Limb (tissue), 2 donors: ENCODE measurements around the gene ALDH3B2.
A peak's percentile ranks its signal among the peaks of the same experiment; 100 is the strongest.
"Not testable (repeated sequence)": the region's sequence is repeated elsewhere in the genome, so short reads cannot be mapped to it uniquely, and the experiment has no call there.

Source experiments
- DNase-seq, 2 donors: peaks; one replicate each; pipeline ENCODE4 v3.0.0-alpha.2; 2016; ENCODE audit errors: extremely low spot score in 2 of 2

ALDH3B2 gene

DNA sequence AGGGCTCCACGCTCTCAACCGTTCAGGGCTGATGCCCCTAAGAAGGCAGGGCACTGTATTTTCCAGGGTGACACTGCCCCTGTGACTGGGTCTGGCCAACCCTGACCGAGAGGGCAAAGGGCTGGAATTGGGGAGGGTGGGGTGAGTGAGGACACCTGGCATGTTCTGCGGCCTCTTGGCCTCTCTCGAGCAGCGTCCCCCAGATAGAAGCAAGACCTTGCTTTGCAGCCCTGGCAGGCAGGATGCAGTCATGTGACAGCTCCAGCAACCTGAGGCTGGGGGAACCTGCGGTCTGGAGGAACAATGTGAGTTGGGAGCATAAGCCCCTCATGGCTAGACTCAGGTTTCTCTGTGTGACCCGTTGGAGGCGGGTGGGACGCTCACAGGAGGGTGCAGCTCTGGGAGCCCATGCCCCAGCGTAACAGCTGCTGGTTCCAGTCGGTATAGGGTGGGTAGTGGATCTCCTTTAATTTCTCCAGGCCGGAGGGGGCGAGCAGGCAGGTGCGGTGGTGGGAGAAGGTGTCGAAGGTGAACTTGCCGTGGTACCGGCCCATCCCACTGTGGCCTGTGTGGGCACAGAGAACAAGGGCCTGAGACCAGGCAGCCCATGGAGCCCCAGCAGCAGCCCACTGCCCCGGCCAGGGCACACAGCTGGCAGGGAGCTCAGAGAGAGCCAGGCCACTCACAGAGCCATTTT lies 11.4 kb downstream of the ALDH3B2 start:
- DNase-seq: no peak

DNA sequence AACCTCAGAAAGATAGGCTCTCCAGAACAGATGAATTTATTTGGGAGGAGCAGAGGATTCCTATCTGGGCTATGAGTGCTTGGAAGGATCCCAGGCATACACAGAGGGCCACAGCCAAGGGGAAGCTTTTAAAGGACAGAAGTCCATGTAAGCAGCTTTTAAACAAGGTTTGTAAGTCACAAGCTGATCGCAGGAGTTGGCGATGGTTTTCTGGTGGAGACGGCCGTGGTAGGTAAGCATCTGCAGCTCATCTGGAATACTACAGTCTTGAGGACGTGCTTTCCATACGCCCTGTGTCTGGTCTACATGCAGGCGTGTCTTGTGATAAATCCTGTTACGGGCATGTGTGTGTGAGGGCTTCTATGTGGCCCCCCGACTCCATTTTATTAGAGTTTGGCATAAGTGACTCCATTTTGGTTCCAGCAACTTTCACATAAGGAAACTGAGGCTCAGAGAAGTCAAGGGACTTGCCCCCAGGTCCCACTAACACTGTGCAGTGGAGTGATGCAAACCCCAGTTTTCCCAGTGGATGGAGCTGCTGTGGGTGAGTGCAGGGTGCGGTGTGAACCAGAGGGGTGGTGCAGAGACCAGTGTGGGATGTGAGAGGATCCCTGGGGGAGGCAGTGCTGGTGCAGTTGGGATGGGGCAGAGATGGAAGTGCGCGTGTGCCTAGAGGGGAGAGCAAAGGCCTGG lies 12.1 kb downstream of the ALDH3B2 start:
- no peak for DNase-seq

DNA sequence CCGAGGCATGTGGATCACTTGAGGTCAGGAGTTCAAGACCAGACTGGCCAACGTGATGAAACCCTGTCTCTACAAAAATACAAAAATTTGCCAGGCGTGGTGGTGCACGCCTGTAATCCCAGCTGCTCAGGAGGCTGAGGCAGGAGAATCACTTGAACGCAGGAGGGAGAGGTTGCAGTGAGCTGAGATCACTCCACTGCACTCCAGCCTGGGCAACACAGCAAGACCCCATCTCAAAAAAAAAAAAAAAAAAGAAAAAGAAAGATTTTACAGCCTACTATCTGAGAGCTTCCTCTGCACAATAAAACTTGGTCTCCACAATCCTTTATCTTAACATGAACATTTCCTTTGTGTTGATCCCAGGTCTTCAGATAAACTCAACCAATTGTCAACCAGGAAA lies 13.7 kb downstream of the ALDH3B2 start:
- not testable (repeated sequence) for DNase-seq

DNA sequence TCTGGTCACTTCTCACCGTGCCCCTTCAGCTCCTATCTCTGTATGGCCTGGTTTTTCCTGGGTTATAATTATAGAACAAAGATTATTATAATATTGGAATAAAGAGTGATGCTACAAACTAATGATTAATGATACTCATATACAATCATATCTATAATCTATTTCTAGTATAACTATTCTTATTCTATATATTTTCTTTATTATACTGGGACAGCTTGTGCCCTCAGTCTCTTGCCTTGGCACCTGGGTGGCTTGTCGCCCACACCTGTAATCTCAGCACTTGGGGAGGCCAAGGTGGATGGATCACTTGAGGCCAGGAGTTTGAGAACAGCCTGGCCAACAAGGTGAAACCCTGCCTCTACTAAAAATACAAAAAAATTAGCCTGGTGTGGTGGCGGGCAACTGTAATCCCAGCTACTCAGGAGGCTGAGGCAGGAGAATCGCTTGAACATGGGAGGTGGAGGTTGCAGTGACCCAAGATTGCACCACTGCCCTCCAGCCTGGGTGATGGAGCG lies 14.7 kb downstream of the ALDH3B2 start:
- not testable (repeated sequence) for DNase-seq

DNA sequence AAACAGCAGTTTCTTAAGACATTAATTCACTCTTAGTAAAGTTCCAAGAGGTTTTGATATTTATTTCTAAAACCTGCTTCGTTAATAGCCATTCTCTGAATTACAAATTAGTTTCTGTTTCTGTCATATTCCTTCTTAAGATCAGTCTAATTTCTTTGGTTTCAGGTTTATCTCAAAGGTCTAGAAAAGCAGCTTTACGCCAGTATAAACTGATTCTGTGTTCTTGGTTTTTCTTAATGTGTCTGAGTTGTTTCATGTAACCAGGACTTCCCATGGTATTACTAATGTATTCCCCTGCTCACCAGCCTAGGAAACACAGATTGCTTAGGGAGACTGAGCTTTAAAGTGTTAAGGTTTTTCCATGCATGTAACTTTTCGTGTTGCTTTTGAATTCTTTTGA lies 17.1 kb downstream of the ALDH3B2 start:
- no peak for DNase-seq

DNA sequence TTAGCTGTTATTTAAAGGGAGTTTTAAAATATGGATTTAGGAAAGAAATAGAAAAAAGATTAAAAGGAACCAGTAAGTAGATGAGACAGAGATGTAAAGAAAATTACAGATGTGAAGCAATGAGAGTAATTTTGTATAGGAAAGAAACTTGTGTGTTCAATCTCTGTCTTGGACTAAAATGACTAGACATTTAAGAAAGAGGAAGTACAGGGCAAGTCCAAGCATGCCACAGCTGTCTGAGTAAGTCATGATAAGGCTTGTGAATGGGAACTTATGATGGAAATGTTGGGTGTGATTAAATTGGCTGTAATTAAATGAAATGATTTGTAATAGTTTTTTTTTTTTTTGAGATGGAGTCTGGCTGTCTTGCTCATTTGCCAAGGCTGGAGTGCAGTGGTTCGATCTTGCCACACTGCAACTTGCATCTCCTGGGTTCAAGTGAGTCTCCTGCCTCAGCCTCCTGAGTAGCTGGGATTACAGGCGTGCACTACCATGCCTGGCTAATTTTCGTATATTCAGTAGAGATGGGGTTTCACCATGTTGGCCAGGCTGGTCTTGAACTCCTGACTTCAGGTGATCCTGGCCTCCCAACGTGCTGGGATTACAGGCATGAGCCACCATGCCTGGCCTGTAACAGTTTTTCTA lies 18.0 kb downstream of the ALDH3B2 start:
- DNase-seq: no peak

DNA sequence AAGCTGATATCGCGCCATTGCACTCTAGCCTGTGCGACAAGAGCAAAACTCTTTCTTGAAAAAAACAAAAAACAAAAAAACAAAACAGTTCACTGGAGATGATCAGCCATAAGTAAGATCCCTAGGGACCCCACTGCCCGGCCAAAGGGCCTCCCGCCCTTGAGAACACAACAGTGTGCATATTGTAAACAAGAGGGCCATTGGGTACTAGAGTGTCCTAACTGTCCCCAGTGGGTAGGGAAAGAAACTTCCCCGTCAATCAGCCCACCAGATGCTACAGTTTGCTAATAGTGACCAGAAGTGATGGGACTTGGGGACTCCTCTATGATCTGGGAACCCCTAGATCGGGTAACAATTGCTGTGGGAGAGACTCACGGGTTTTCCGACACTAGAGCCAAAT lies 20.2 kb downstream of the ALDH3B2 start:
- no peak for DNase-seq

DNA sequence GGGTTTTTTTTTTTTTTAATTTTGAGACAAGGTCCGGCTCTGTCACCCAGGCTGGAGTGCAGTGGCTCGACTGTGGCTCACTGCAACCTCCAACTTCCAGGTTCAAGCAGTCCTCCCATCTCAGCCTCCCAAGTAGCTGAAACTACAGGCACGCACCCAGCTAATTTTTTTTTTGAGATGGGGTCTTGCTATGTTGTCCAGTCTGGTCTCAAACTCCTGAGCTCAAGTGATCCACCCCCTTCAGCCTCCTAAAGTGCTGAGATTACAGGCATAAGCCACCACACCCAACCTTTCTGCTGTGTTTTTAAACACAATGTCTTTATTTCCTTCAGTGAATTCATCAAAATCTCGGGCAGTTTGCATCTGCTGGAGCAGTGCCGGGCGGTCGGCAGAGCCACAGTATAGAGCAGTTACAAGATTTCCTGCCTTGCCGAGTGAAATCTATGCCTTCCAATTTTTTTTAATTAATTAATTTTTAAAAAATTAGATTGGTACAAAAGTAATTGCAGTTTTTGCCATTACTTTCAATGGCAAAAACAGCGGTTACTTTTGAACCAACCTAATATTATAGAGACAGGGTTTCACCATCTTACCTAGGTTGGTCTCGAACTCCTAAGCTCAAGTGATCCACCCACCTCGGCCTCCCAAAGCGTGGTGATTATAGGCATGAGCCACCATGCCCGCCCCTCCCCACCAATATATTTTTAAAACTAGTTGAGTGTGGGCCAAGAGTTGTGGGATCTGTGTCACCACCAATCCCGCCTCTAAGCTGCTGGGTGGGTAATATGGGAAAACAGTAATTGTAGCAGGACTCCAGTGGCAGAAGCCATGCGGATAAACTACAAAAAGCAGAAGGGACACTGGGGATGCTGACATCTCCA lies 21.2 kb downstream of the ALDH3B2 start:
- no peak for DNase-seq

DNA sequence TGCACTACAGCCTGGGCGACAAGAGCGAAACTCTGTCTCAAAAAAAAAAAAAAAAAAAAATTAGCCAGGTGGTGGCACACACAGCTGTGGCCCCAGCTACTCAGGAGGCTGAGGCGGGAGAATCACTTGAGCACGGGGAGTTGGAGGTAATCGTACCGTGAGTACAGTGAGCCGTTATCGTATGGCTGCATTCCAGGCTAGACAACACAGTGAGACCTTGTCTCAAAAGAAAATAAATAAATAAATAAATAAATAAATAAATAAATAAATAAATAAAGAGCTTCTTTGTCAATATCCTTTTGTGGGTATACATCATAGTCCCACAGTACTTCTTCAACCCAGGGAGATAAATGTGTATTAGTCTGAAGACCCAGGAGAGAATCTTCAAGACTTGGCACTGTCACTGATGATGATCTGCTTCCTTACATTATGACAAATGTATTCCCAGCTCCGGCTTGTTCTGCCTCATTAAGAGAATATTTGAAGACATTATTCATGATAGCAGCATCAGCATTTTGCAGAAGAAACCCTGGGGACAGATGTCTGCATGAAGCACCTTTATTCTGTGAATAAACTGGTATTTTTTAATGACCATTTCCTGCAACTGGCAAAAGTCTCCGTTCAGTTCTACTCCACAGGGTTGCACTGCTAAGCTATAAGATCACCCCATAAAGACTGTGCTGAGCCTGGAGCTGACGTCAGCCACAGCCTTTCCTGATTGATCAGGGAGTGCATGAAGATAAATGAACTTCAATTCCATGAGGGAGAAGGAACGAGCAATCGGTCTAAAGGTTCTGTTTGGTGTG lies 22.2 kb downstream of the ALDH3B2 start:
- DNase-seq: peak in 1 of 2 donors; percentile 23

DNA sequence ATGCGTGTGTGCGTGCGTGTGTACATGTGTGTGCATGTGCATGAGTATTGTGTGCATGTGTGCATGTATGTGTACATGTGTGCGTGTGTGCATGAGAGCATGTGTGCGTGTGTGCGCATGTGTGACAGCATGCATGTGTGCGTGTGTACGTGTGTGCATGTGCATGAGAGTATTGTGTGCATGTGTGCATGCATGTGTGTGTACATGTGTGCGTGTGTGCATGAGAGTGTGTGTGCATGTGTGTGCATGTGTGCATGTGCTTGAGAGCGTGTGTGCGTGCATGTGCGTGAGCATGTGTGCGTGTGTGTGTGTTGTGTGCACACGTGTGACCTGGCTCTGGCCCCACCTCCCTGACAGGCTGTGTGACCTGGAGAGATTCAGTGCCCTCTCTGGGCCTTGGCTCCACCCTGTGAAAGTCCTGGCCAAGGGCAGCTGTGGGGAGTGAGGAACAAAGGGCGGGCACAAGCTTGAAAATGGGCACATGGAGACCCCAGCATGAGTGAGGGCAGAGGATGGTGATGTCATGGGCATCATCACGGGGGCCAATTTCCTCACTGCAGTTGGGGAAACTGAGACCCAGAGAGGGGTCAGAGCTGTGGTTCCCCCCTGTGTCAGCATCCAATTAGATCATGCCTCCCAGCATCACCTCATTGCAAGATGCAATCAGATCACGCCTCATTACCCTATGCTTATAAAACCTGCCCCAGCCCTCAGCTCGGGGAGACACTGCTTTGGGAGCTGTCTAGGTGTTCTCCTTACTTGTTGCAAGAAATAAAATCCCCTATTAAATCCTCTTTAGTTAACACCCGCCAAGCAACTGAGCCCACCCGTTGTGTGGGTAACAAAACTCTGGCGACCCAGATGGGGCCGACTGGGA lies 24.6 kb downstream of the ALDH3B2 start:
- no peak for DNase-seq

DNA sequence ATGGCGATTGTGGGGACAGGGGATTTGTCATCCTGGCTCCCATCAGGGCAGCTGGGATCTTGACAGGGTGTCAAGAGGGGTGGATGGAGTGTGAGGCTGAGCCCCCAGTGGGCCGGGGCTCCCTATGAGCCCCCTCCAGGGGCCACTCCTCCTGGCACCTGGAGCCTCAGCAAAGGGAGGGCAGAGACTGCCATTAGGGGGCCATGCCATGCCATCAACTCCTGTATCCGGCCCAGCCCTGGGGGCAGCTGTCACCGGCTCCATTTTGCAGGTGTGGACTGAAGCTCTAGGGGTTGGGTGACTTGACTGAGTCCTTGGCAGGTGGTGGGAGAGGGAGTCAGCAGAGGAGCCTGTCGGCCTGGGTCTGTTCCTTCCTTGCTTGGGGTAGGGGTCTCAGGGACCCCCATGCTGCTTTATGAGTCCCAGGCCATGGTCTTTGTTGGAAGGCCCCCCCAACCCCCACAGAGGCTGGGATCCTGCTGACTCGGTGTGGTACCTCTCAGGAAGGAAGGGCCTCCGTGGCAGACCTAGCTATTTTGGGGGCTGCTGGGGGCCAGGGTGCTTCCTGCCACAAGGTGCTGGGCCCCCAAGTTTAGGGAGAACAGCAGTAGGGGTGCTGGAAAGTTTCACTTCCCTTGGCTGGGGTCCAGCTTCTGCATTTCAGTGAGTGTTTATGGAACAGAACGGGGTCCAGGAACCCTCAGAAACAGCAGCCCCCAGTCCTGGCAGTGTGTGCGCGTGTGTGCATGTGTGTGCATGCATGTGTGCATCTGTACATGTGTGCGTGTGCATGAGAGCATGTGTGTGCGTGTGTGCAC lies 25.4 kb downstream of the ALDH3B2 start:
- peak in 1 of 2 donors; percentile 23 for DNase-seq

DNA sequence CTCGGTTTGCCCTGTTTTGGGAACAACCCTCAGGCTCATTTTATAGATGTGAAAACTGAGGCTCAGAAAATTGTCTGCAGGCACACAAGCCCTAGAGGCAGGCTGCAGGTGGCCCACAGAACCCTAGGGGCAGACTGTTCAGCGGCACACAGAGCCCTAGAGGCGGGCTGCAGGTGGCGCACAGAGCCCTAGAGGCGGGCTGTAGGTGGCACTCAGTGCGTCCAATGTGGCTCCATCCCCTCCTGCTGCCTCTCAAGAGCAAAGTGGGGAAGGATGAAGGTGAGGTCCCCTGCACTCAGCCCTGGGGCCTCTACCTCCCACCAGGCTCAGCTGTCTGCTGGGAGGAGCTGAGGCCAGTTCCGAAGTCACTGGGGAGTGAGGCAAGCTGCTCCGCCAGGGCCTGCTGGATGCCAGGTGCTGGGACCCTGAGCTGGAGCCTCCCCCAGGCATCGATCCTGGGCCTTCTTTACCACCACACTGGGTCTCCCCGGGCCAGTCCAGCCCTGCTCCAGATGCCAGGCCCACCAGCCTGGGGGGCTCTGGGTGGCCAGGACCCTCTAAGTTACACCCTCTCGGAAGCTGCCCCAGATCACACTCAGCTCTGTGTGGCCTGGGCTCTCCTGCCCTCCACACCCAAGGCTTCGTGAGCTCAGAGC lies 26.2 kb downstream of the ALDH3B2 start:
- DNase-seq: peak in 1 of 2 donors; percentile 27

DNA sequence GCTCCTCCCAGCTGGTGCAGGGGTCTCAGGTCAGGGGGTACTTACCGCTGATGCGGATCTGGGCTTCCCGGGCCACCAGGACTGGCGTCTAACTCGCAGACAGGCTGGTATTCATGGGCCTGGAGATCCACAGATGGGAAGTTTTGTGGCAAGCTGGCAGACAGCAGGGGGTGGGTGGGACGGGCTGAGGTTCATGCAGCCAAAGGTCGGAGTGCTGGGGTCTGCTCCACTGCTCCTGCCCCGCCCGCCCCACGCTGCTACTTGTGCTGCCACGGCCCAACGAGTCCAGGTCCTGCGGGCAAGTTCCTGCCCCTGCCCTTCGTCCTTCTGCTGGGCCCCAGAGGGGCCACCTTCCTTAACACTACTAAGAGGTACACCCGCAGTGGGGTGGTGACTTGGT lies 27.0 kb downstream of the ALDH3B2 start:
- no peak for DNase-seq

DNA sequence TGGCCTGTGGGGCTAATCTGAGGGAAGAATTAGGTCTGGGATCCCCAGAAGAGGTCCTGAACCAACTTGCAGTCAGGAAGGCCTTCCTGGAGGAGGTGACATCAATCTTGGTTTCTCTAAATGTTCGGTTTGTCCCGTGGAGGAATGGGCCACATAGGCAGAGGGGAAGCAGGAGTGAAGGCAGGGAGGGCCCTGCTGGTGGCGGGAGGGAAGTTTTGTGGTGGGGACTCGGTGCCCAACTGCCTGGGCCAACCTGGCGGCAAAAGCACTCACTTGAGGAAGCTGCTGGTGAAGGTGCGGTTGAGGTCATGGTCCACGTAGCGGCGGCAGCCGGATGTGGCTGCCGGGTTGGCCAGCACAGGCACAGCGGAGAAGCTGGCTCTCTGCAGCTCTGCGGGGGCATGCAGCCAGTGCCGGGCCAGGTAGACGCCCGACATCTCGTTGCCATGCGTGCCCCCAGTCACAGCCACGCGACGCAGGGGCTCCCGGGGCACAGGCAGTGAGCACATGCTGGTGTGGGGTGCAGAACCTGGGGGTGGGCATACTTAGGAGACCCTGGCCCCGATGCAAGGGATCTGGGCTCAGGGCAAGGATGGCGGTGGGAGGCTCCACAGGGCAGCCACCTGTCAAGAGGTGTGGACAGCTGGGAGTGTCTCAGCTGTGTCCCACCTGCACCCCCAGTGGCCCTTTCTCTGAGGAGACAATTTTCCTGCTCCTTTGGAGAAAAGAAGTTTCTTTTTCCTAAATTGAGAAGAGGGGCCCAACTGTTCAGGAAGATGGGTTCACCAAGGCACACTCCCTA lies 27.7 kb downstream of the ALDH3B2 start:
- DNase-seq: no peak

DNA sequence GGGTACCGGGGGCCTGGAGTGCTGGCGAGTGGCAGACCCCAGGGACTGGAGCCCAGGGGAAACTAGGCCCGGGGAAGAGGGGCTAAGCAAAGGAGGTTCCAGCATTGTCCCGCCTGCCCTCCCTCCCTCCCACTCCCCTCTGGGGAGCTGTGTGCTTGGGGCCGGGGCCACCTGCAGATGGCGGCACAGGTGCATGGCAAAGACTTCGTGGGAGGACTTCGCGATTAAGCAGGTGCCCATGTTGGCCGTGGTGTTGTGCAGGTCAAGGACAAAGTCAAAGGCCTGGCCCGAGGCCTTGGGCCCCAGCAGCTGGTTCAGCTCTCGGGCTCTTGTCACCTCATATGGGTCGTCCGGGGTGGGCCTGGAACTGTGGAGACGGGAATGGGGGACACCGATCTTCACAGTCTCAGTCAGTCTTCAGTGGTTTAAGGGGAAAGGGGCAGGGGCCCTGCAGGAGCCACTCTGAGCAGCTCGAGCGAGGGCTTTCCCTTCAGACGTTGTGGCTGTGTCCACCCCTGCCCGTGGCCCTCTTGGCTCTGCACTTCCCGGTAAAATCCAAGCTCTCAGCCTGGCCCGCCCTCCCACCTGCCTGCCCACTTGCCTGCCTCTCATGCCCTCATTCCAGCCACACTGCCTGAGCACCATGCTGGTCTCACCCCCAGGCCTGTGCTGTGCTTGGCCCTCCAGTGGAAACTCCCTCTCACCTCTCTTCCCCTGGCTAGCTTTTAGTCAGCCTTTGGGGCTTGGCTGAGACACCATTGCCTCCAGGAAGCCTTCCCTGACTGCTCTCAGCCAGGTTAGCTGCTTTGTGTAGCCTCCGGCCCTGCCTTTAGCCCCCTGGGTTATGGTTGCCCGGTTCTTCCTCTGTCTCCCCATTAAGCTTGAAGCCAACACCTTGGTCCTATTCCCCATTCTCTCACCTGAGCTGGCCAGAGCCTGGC lies 28.6 kb downstream of the ALDH3B2 start:
- DNase-seq: peak in 1 of 2 donors; percentile 23
